ENCODE results near the gene SCN4B. TPM values are rescaled to one million over a fixed set of nuclear protein-coding genes. Genes with fewer than 3 reads are reported as not detected.

SCN4B gene
- total RNA-seq, 4 donors from 2014 or later, result 1.8 to 7.3 (median 2.5) TPM

DNA sequence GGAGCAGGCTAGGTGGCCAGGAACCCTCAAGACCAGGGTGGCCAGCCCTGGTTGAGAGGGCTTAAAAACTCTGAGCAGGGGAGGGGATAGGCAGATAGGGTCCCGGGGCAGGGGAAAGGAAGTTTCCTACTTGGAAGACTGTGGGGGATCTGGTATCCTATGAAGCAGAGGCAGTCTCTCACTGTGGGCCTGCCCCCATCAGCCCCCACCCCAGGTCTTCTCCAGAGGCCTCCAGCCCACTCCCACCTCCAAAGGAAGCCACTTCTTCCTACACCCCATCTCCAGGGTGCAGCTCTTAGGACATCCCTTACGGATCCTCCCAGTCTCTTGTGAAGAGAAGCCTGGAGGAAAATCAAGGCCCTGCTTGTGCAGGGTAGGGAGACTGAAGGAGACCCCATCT, 16.3 kb downstream of the SCN4B start:
- Histone ChIP-seq H3K27me3 (no peaks in the 10 kb centered on the region), H3K36me3 (no peaks in the 10 kb centered on the region), H3K27ac (no peak overlapping the region), H3K4me3 (no peak overlapping the region), H3K4me1 (no peaks in the 10 kb centered on the region), H3K9me3 (no peaks in the 10 kb centered on the region)
- no peak for DNase-seq
- intact Hi-C loops (cut with DNase I; ENCODE audit: low total_unique reads), result no loop called here
- no peak for TF ChIP-seq POLR2A (IDR thresholded peaks at IDR 0.05)
- TF ChIP-seq, protein P1, sequence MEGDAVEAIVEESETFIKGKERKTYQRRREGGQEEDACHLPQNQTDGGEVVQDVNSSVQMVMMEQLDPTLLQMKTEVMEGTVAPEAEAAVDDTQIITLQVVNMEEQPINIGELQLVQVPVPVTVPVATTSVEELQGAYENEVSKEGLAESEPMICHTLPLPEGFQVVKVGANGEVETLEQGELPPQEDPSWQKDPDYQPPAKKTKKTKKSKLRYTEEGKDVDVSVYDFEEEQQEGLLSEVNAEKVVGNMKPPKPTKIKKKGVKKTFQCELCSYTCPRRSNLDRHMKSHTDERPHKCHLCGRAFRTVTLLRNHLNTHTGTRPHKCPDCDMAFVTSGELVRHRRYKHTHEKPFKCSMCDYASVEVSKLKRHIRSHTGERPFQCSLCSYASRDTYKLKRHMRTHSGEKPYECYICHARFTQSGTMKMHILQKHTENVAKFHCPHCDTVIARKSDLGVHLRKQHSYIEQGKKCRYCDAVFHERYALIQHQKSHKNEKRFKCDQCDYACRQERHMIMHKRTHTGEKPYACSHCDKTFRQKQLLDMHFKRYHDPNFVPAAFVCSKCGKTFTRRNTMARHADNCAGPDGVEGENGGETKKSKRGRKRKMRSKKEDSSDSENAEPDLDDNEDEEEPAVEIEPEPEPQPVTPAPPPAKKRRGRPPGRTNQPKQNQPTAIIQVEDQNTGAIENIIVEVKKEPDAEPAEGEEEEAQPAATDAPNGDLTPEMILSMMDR (IDR thresholded peaks at IDR 0.05), result no peak

DNA sequence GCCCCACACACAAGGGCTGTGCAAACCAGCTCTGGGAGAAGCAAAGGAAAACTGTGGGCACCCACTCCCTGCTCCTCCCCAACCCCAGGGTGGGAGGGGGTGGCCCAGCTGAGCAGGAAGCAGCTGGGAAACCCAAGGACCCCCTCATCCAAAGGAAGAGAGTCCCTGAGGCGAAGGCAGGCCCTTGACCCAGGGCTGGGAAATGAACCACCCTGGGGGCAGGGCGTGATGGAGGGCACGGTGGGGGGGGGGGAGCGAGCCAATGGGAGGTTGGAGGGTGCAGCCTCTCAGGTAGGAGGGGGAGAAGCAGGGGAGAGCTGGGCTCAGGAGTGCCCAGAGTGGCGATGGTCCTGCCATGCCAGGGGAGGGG, 16.8 kb downstream of the SCN4B start:
- Histone ChIP-seq H3K4me3 (no peak overlapping the region), H3K36me3 (no peaks in the 10 kb centered on the region), H3K27me3 (no peaks in the 10 kb centered on the region), H3K27ac (no peak overlapping the region), H3K9me3 (no peaks in the 10 kb centered on the region), H3K4me1 (no peaks in the 10 kb centered on the region)
- TF ChIP-seq, protein P1 (IDR thresholded peaks at IDR 0.05), result no peak
- no peak for TF ChIP-seq POLR2A (IDR thresholded peaks at IDR 0.05)
- intact Hi-C loops (cut with DNase I; ENCODE audit: low total_unique reads), result no loop called here
- DNase-seq, result no peak

DNA sequence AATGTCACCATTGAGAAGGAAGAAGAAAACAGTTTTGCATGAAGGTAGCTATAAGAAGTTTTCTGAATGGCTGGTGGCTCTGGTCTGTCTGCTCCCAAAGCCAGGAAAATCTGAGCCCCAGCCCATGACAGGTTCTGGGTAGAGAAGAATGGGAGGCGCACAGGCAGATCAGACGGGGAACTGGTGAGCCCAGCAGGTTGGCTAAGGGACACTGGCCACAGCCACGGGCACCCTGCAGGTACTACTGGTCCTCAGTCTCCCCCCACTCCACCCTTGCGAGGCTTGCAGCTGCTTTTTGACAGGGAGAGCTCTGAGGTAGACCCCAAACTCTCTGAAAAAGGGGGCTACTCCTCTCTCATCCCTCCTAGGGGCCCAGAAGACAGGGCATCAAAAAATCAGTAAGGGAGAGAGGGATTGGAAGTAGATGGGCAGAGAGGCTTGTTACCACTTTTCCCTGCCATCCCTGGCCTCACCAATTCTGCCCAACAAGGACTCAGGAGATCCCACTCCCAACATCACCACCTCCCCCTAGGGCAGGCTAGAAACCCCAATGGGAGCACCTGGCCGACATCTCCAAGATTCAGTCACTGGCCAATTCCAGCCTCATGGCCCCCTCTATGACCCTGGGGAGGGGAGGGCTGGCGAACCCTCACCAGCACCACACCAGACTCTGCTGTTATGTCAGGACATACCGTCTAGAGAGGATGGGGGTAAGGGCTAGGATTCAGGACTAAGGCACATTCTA, 17.4 kb downstream of the SCN4B start:
- Histone ChIP-seq H3K36me3 (no peaks in the 10 kb centered on the region), H3K4me1 (no peaks in the 10 kb centered on the region), H3K27me3 (no peaks in the 10 kb centered on the region), H3K9me3 (no peaks in the 10 kb centered on the region), H3K27ac (no peak overlapping the region), H3K4me3 (no peak overlapping the region)
- intact Hi-C loops (cut with DNase I; ENCODE audit: low total_unique reads), result no loop called here
- DNase-seq, result no peak
- no peak for TF ChIP-seq POLR2A (IDR thresholded peaks at IDR 0.05)
- TF ChIP-seq, protein P1 (IDR thresholded peaks at IDR 0.05), result no peak

DNA sequence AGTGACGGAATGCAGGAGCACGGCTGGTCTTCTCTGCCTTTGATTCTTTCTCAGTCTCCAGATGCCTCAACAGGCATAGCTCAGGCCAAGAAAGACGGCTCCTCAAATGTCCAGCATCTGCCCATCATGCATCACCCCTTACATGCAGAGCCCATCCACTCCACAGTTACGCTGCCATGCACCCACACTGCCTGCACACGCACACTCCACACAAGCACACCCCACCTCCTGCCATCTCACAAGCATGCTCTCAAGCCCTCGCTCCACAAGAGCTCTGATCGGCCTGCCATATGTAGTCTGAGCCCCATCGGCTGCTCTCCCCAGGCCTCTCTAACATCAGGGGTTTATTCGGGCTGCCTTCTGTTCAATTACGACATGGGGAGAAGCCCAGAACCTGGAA, 18.8 kb downstream of the SCN4B start:
- no peaks in the 10 kb centered on the region for H3K27me3 ChIP-seq
- H3K36me3 ChIP-seq, result no peaks in the 10 kb centered on the region
- no peaks in the 10 kb centered on the region for H3K9me3 ChIP-seq
- intact Hi-C loops (cut with DNase I; ENCODE audit: low total_unique reads), result no loop called here
- H3K27ac ChIP-seq, result no peak overlapping the region
- TF ChIP-seq POLR2A (IDR thresholded peaks at IDR 0.05), result no peak
- TF ChIP-seq, protein P1 (IDR thresholded peaks at IDR 0.05), result no peak
- no peak for DNase-seq
- no peaks in the 10 kb centered on the region for H3K4me1 ChIP-seq
- no peak overlapping the region for H3K4me3 ChIP-seq

DNA sequence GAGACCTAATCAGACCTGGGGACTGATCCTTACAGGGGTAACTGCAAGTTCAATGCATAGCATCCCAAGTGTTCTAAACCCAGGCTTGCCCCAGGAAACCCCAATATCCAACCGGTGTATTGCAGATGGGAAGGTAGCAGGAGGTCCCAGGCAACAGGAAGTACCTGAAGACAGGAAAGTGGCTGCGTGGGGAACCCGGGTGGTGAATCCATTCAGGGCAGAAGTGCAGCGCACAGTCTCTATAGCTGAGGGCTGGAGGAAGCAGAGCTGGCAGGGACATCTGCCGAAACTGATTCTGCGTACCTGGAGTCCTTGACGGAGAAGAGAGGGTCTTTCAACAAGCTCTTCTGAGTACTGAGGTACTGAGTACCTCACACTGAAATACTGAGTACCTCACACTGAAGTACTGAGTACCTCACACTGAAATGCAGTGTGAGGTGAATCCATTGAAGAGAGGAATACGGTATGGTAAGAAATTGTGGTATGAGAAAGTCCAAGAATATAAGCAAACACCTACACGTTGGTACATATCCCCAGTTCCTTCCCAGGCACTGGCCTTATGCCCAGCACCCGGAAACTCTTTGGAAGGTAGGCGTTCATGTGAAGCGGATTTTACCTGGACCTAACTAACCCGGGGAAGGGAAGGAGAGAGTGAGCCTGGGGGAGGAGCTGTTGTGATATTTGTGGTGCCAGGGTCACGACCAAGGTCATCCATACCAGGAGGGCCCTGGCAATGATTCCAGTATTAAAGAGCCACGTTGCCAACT, 20.1 kb downstream of the SCN4B start:
- DNase-seq, result no peak
- H3K4me1 ChIP-seq, result no peaks in the 10 kb centered on the region
- no peaks in the 10 kb centered on the region for H3K36me3 ChIP-seq
- TF ChIP-seq POLR2A (IDR thresholded peaks at IDR 0.05), result no peak
- TF ChIP-seq, protein P1 (IDR thresholded peaks at IDR 0.05), result no peak
- no peak overlapping the region for H3K4me3 ChIP-seq
- no peaks in the 10 kb centered on the region for H3K27me3 ChIP-seq
- H3K9me3 ChIP-seq, result no peaks in the 10 kb centered on the region
- no peak overlapping the region for H3K27ac ChIP-seq
- intact Hi-C loops (cut with DNase I; ENCODE audit: low total_unique reads), result no loop called here
